Kidney (tissue), 14 donors: ENCODE measurements around the gene SLC25A12. TPM values are rescaled to one million over a fixed set of nuclear protein-coding genes. Genes with fewer than 3 reads are reported as not detected.

Source experiments
- DNase-seq, 5 donors: peaks; one replicate each; pipeline ENCODE4 v3.0.0-alpha.2; 2013 to 2020
- FAIRE-seq: peaks from 2 replicates; lab custom pipeline; 2012; peaks lifted over from hg19 to GRCh38; lab: Jason Lieb, UNC
- H3K27ac ChIP-seq, 2 donors: one replicate each; pipeline ENCODE4 v1.7.0; 2013; ENCODE audit warnings: low read depth in 2 of 2, low read length in 2 of 2, inconsistent platforms in 1 of 2
- H3K27me3 ChIP-seq: one replicate; pipeline ENCODE4 v1.7.1; 2013; ENCODE audit warnings: low read length, inconsistent platforms; ENCODE audit not compliant: control insufficient read depth, insufficient read depth
- H3K36me3 ChIP-seq, 3 donors: one replicate each; pipeline versions ENCODE4 v1.7.0 to v1.7.1; 2013; ENCODE audit warnings: low read length in 3 of 3, control low read depth in 1 of 3, inconsistent platforms in 1 of 3; ENCODE audit not compliant: insufficient read depth in 3 of 3, control insufficient read depth in 2 of 3
- H3K4me1 ChIP-seq, 3 donors: one replicate each; pipeline versions ENCODE4 v1.7.0 to v1.7.1; 2013; ENCODE audit warnings: low read length in 3 of 3, inconsistent platforms in 1 of 3, low read depth in 1 of 3; ENCODE audit not compliant: control insufficient read depth in 2 of 3, insufficient read depth in 2 of 3
- H3K4me3 ChIP-seq, 3 donors: one replicate each; pipeline versions ENCODE4 v1.7.0 to v1.8.1; 2013; ENCODE audit warnings: low read length in 3 of 3, control low read depth in 1 of 3, inconsistent platforms in 1 of 3
- H3K9ac ChIP-seq, 3 donors: one replicate each; pipeline versions ENCODE4 v1.7.0 to v1.7.1; 2013; ENCODE audit warnings: low read length in 3 of 3, control low read depth in 1 of 3, inconsistent platforms in 1 of 3
- H3K9me3 ChIP-seq, 3 donors: one replicate each; pipeline versions ENCODE4 v1.7.0 to v1.7.1; 2013; ENCODE audit warnings: low read length in 3 of 3, control low read depth in 1 of 3, inconsistent platforms in 1 of 3; ENCODE audit not compliant: control insufficient read depth in 2 of 3, insufficient read depth in 1 of 3
- intact Hi-C: fragments of 100-400 bp; cut with DNase I; formaldehyde crosslinking; loops from one replicate; pipeline ENCODE4 v1.11.1; 2022
- polyA plus RNA-seq: library from polyadenylated mRNA; stranded (reverse); fragments of 350-450 nt; fragmentation: Illumina TruSeq; extraction: RNeasy Lipid Tissue Mini Kit (QIAGEN cat#74804); gene quantifications from one replicate; pipeline ENCODE4 v1.2.3, GENCODE V29; 2014; ENCODE audit warnings: low read depth, low replicate concordance; ENCODE audit not compliant: insufficient read depth
- total RNA-seq: library from RNA; stranded (reverse); fragmentation: NEBNext Ultra II Directional; extraction: Animal tissue kit (Norgen Biotek cat#: 25700); gene quantifications from one replicate; pipeline ENCODE4 v1.2.1, GENCODE V29; 2021
- TF ChIP-seq, protein P1 (sequence below): IDR thresholded peaks from 3 replicates; pipeline ENCODE4 v1.5.1; 2012; ENCODE audit warnings: mild to moderate bottlenecking, moderate library complexity, borderline replicate concordance; ENCODE audit not compliant: insufficient read depth; ENCODE audit errors: extremely low read depth
- donor health status: control.
- donor health status: control.
- donor health status: control.
- donor health status: control.
- donor health status: control.
- donor health status: DM: yes; HTN: yes; CAD: no.
- donor health status: Normal renal cell carcinoma (clear cell type).

Gene SLC25A12
- total and polyA plus RNA-seq, 2 donors from 2014 or later, result 21.8 to 24.8 TPM

DNA sequence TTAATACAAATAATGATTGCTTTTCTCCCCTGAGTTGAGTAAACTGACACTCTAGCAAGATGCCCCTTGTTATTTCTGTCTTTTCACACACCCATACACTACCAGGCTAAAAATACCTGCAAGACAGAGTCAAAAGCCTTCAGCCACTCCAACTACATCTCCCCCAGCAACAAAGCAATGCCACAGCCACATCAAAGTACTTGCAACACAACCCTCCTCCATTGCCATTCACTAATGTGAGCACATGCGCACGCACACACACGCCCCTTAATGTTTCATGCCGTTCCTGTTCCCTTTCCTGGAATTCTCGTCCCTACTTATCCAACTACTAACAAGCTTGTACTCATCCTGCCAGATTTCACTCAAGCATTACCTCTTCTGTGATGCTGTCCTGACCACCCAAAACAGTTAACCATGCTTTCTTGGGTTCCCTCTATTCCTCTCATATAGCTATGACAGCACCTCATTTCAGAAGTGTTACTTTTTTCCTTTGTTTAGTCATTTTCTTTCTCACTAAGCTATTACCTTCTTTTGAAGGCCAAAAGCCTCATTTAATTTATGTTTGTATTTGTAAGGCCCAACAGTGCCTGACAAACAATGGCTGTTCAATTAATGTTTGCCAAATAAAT is 29.6 kb downstream of the SLC25A12 start:
- FAIRE-seq, result no peak
- intact Hi-C loops, result no loop called here

DNA sequence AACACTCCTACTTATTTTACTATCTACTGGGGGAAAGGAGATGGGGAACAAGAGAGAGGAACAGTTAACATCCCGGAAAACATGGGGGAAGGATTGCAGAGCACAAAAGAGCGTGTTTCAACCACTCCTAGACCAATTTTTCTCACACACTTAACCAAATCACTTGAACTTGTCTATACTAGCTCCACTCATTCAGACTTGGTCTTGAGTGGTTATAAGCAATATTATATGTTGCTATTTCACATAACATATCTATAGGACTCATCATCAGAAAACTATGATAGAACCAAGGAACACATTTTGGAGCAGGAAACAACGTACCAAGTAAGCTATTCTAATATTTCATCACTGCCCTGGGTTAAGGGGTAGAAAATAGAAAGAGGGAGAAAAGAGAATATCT is 31.5 kb downstream of the SLC25A12 start:
- H3K9ac ChIP-seq, result no peak overlapping the region
- intact Hi-C loops, result no loop called here
- no peaks in the 10 kb centered on the region for H3K36me3 ChIP-seq
- H3K4me1 ChIP-seq, result no peaks in the 10 kb centered on the region
- H3K9me3 ChIP-seq, result no peaks in the 10 kb centered on the region
- H3K27me3 ChIP-seq, result no peaks in the 10 kb centered on the region
- FAIRE-seq (no peak), DNase-seq (no peak)
- TF ChIP-seq, protein P1, sequence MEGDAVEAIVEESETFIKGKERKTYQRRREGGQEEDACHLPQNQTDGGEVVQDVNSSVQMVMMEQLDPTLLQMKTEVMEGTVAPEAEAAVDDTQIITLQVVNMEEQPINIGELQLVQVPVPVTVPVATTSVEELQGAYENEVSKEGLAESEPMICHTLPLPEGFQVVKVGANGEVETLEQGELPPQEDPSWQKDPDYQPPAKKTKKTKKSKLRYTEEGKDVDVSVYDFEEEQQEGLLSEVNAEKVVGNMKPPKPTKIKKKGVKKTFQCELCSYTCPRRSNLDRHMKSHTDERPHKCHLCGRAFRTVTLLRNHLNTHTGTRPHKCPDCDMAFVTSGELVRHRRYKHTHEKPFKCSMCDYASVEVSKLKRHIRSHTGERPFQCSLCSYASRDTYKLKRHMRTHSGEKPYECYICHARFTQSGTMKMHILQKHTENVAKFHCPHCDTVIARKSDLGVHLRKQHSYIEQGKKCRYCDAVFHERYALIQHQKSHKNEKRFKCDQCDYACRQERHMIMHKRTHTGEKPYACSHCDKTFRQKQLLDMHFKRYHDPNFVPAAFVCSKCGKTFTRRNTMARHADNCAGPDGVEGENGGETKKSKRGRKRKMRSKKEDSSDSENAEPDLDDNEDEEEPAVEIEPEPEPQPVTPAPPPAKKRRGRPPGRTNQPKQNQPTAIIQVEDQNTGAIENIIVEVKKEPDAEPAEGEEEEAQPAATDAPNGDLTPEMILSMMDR, result no peak
- no peak overlapping the region for H3K4me3 ChIP-seq
- H3K27ac ChIP-seq, result no peak overlapping the region

More for the DNA sequence above, 29.6 kb downstream of the SLC25A12 start:
- H3K9ac ChIP-seq, result no peak overlapping the region
- no peak for DNase-seq
- H3K9me3 ChIP-seq, result no peaks in the 10 kb centered on the region
- no peak overlapping the region for H3K4me3 ChIP-seq
- TF ChIP-seq, protein P1, result no peak
- no peak overlapping the region for H3K27ac ChIP-seq
- H3K36me3 ChIP-seq, result no peaks in the 10 kb centered on the region
- no peaks in the 10 kb centered on the region for H3K27me3 ChIP-seq
- no peaks in the 10 kb centered on the region for H3K4me1 ChIP-seq

DNA sequence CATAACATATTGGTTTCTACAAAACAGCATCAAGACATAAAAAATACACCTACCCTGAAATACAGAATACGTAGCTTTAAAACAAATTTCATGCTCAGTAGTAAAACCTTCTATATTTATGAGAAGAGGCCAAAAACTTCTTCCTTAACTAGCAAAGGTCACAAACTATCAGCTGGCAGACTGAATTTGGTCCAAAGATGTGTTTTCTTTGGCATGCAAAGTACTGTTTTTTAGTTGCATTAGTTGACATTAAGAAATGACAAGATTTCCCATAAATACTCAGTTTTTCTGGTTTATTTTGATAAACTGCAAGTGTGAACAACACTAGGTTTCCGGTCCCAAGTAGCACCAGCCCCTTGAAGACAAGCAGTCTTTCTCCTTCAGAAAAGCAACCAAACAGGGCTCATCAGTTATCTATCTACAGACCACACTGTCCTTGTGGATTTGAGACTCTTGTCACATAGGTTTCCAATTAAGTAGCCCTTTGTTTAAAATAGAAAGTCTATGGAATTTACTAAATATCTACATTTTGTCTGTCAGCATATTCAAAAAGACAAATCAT is 35.6 kb downstream of the SLC25A12 start:
- H3K27ac ChIP-seq, result no peak overlapping the region

More for the DNA sequence above, 35.6 kb downstream of the SLC25A12 start:
- TF ChIP-seq, protein P1, result no peak
- FAIRE-seq, result no peak
- no peaks in the 10 kb centered on the region for H3K4me1 ChIP-seq
- peak in 2 of 5 donors; percentile 19 to 56 for DNase-seq
- no peaks in the 10 kb centered on the region for H3K27me3 ChIP-seq
- intact Hi-C loops, result no loop called here
- no peak overlapping the region for H3K9ac ChIP-seq
- H3K36me3 ChIP-seq, result peaks cover 0 to 5% (median 0%) of the 10 kb centered on the region in 3 donors
- no peak overlapping the region for H3K4me3 ChIP-seq
- H3K9me3 ChIP-seq, result no peaks in the 10 kb centered on the region
